Measurements from ENCODE around the gene TGFBR3.

The TGFBR3 gene

GRCh38 chr1:91821126-91821868, 64.7 kb downstream of the TGFBR3 start:
- no peak for FAIRE-seq

GRCh38 chr1:91819038-91819788, 66.7 kb downstream of the TGFBR3 start:
- FAIRE-seq, result no peak

- FAIRE-seq, result no peak
These were observed 67.3 kb downstream of the TGFBR3 start for GRCh38 chr1:91818713-91818975.

- no peak for FAIRE-seq
These were observed 68.6 kb downstream of the TGFBR3 start for GRCh38 chr1:91817211-91817905.

- FAIRE-seq, result no peak
These were observed 69.9 kb downstream of the TGFBR3 start for GRCh38 chr1:91816031-91816430.

- no peak for FAIRE-seq
These were observed 71.5 kb downstream of the TGFBR3 start for GRCh38 chr1:91814448-91814847.

- FAIRE-seq, result no peak
These were observed 72.1 kb downstream of the TGFBR3 start for GRCh38 chr1:91813813-91814212.

- no peak for FAIRE-seq
These were observed 74.5 kb downstream of the TGFBR3 start for GRCh38 chr1:91811363-91812025.

GRCh38 chr1:91809317-91809716, 76.6 kb downstream of the TGFBR3 start:
- no peak for FAIRE-seq

- no peak for FAIRE-seq
These were observed 77.9 kb downstream of the TGFBR3 start for GRCh38 chr1:91807921-91808620.

GRCh38 chr1:91806769-91807700, 78.9 kb downstream of the TGFBR3 start:
- FAIRE-seq, result no peak

- no peak for FAIRE-seq
These were observed 79.7 kb downstream of the TGFBR3 start for GRCh38 chr1:91806181-91806768.

- no peak for FAIRE-seq
These were observed 80.6 kb downstream of the TGFBR3 start for GRCh38 chr1:91805311-91805801.

- FAIRE-seq, result no peak
These were observed 81.4 kb downstream of the TGFBR3 start for GRCh38 chr1:91804546-91805023.

- FAIRE-seq, result no peak
These were observed 82.0 kb downstream of the TGFBR3 start for GRCh38 chr1:91803847-91804545.

GRCh38 chr1:91803123-91803522, 82.8 kb downstream of the TGFBR3 start:
- FAIRE-seq, result no peak

GRCh38 chr1:91801496-91802115, 84.3 kb downstream of the TGFBR3 start:
- FAIRE-seq, result no peak

GRCh38 chr1:91799863-91800262, 86.1 kb downstream of the TGFBR3 start:
- no peak for FAIRE-seq

GRCh38 chr1:91799159-91799558, 86.8 kb downstream of the TGFBR3 start:
- FAIRE-seq, result no peak

GRCh38 chr1:91798740-91799139, 87.2 kb downstream of the TGFBR3 start:
- FAIRE-seq, result no peak
